DMS114 treated with DMSO at 0.1 percent for 48 hours (cell line): ENCODE measurements around the gene ZNF776.
"Not testable (repeated sequence)": the region's sequence is repeated elsewhere in the genome, so short reads cannot be mapped to it uniquely, and the experiment has no call there.

Experiments
- DNase-seq: peaks from one replicate; lab custom pipeline; 2025; ENCODE audit not compliant: unreplicated experiment; lab: John Stamatoyannopoulos, UW

ZNF776 gene

GRCh38 chr19:57746580-57747471 is at the start of gene ZNF776:
TSS of gene ZNF776 (plus strand) at chr19:57746815. CDS start at chr19:57747059, 244 bp downstream.
- peak; percentile 96 for DNase-seq

DNA sequence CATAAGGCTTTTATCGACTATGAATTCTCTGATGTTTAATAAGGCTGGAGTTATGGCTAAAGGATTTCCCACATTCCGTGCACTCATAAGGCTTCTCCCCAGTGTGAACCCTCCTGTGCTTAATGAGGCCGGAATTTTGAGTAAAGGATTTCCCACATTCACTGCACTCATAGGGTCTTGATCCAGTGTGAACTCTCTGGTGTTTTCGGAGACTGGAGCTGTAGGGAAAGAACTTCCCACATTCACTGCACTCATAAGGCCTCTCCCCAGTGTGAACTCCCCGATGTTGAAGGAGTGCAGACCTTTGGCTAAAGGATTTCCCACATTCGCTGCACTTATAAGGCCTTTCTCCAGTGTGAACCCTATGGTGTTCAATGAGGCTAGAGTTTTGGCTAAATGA is 45.0 kb upstream of the ZNF776 start:
- no peak for DNase-seq

DNA sequence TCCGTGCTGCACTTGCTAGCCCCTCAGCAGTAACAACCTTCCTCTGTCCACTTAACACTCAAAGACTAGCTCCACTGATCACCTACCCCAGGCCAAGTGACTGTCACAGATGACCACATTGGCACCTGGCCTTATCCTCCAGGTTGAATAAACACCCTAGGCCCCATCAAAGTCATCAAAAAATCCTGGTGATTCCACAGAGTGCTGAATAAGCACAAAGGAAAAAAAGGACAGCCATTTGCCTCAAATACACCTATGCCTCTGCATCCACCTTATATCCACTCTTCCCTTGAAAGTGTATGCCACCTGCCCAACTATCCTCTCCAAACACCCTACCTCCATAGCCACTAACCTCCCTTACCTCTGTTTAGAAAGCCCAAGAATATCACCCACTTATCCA is 40.3 kb upstream of the ZNF776 start:
- DNase-seq = no peak

GRCh38 chr19:57708641-57709361 is 37.8 kb upstream of the ZNF776 start, which contains the start of gene ZNF154:
TSS of gene ZNF154 (minus strand) at chr19:57709204. CDS start at chr19:57708971, 233 bp downstream.
- peak; percentile 81 for DNase-seq

DNA sequence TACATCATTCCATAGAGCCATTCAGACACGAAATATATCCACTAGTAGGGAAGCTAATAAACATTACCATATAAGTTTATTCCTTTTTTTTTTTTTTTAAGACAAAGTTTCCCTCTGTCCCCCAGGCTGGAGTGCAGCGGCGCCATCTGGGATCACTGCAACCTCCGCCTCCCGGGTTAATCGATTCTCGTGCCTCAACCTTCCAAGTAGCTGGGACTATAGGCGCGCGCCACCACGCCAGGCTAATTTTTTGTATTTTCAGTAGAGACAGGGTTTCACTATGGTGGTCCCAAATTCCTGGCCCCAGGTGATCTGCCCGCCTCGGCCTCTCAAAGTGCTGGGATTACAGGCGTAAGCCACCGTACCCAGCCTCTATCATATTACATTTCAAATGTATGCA is 37.0 kb upstream of the ZNF776 start:
- DNase-seq = no peak

GRCh38 chr19:57712222-57712621 is 34.4 kb upstream of the ZNF776 start:
- DNase-seq = no peak

GRCh38 chr19:57719424-57719823 is 27.2 kb upstream of the ZNF776 start:
- DNase-seq = no peak

DNA sequence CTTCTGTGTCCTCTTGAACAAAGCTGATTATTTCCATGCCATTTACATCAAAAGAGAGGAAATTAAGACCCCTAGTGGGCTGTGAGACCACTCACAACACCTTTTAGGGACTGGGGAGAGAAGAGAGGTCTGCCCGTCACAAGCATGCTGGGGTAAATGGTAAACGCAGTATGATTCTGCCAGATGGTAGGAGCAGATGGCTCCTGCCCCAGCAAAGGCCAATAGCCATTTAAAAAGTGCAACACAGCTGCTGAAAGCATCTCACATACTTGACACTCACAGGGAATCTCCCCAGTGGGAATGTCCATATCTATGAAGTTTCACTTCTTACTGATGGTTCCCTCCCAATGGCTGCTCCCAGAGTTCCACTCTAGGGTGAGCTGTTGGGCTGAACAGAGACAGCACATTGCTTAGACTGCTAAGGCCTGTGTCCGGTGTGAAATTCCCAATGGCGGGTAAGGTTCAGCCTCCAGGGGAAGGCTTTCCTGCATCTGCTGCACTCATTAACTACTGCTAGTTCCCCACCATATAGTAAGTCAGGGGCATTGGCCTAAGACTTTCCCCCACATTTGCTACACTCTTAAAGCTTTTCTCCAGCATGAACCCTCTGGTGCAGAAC is 26.6 kb upstream of the ZNF776 start:
- DNase-seq = no peak

DNA sequence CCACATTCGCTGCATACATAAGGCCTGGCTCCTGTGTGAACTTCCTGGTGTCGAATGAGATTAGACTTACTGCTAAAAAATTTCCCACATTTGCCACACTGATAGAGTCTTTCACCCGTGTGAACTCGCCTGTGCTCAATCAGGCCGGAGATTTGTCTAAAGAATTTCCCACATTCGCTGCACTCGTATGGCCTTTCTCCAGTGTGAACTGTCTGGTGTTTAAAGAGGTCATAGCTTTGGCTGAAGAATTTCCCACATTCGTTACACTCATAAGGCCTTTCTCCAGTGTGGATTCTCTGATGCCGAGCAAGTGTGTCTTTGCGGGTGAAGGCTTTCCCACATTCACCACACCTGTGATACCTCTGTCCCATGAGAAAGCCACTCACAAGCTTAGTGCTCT is 25.7 kb upstream of the ZNF776 start:
- no peak for DNase-seq

- DNase-seq = not testable (repeated sequence)
Measured at GRCh38 chr19:57738320-57738719, 8.3 kb upstream of the ZNF776 start.

DNA sequence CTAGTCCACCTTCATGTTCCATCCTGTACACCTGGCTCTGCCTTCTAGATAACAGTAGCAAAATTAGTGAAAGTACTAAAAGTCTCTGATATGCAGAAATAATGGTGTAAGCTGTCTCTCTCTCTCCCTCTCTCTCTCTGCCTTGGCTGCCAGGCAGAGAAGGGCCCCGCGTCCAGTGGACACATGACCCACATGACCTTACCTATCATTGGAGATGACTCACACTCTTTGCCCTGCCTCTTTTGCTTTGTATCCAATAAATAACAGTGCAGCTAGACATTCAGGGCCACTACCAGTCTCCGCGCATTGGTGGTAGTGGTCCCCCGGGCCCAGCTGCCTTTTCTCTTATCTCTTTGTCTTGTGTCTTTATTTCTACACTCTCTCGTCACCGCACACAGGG is 7.8 kb upstream of the ZNF776 start:
- not testable (repeated sequence) for DNase-seq

- DNase-seq = no peak
Measured at GRCh38 chr19:57747472-57747807, 825 bp downstream of the ZNF776 start.

GRCh38 chr19:57748029-57748428 is 1.4 kb downstream of the ZNF776 start:
- DNase-seq = no peak

GRCh38 chr19:57754091-57754673 is 7.6 kb downstream of the ZNF776 start:
- DNase-seq = no peak

GRCh38 chr19:57755031-57755430 is 8.4 kb downstream of the ZNF776 start:
- no peak for DNase-seq

GRCh38 chr19:57757941-57758340 is 11.3 kb downstream of the ZNF776 start:
- DNase-seq = no peak

- DNase-seq = no peak
Measured at GRCh38 chr19:57759096-57759495, 12.5 kb downstream of the ZNF776 start.

- peak; percentile 91 for DNase-seq
Measured at GRCh38 chr19:57769345-57770131, 22.9 kb downstream of the ZNF776 start, which contains the start of gene ZNF586. TSS of gene ZNF586 (plus strand) at chr19:57769676. CDS start at chr19:57769843, 167 bp downstream.

- no peak for DNase-seq
Measured at GRCh38 chr19:57771417-57771816, 24.8 kb downstream of the ZNF776 start.

GRCh38 chr19:57773488-57773887 is 26.9 kb downstream of the ZNF776 start:
- DNase-seq = no peak
